HG03196 (cell line): ENCODE results near the gene PCDHB12.
"Not testable (repeated sequence)": the region's sequence is repeated elsewhere in the genome, so short reads cannot be mapped to it uniquely, and the experiment has no call there.

Experiments
- ATAC-seq: cut with Tn5 transposase; IDR thresholded peaks from one replicate; pipeline ENCODE4 v1.9.1; 2021; ENCODE audit not compliant: unreplicated experiment

The PCDHB12 gene

DNA sequence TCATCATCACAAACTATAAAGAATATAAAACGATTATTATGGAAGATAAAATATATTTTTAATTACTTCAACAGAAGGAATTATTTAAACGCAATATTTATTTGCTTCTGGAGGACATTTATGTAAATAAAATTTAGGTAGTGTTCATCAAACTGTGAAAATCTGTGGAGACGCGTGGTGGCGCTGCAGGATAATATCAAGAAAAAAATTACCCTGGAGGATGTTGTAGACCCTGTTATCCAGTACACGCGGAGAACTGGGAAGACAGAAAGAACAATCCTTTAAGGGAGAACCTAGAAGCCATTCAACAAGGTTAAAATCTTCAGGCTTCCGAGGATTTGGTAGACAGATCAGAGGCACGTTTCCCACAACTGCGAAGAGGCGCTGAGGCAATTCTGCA, at the start of gene PCDHB12:
PCDHB12 (plus strand) TSS at position 242 of the 400 bp plus-strand sequence. CDS start 189 bp downstream, outside the sequence.
- no peak for ATAC-seq

DNA sequence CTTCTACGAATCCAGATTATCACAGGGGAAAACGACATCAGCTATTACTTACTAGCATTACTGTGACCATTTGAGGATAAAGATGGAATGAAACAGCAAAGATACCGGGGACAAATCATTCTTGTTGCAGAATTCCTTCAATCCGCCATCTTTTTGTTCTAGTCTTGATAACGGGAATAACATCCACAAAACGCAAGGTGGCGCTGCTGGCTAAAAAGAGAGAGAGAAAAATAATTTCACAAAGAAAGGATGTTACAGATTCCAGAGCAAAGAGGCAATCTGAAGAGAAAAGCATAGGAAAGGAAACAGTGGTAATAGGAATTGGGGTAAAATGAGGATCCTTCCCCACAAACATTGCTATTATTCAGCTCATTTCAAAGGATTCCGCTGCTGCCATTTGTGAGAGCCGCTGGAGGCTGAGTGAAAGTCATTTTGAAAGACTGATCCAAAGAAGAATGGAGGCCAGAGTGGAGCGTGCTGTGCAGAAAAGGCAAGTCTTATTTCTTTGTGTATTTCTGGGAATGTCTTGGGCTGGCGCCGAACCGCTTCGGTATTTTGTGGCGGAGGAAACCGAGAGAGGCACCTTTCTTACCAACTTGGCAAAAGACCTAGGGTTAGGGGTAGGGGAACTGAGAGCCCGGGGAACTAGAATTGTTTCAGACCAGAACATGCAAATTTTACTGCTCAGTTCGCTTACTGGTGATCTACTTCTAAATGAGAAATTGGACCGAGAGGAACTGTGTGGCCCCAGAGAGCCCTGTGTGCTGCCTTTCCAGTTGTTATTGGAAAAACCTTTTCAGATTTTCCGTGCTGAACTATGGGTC, 35.9 kb upstream of the PCDHB12 start, which contains the start of gene PCDHB7:
PCDHB7 (plus strand) TSS at position 264 of the 824 bp plus-strand sequence; CDS start at position 456, 192 bp downstream.
- ATAC-seq = no peak

DNA sequence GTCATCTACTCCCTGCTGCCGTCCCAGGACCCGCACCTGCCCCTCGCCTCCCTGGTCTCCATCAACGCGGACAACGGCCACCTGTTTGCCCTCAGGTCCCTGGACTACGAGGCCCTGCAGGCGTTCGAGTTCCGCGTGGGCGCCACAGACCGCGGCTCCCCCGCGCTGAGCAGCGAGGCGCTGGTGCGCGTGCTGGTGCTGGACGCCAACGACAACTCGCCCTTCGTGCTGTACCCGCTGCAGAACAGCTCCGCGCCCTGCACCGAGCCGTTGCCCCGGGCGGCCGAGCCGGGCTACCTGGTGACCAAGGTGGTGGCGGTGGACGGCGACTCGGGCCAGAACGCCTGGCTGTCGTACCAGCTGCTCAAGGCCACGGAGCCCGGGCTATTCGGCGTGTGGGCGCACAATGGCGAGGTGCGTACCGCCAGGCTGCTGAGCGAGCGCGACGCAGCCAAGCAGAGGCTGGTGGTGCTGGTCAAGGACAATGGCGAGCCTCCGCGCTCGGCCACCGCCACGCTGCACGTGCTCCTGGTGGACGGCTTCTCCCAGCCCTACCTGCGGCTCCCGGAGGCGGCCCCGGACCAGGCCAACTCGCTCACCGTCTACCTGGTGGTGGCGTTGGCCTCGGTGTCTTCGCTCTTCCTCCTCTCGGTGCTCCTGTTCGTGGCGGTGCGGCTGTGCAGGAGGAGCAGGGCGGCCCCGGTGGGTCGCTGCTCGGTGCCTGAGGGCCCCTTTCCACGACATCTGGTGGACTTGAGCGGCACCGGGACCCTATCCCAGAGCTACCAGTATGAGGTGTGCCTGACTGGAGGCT, 34.0 kb upstream of the PCDHB12 start:
- ATAC-seq = not testable (repeated sequence)

DNA sequence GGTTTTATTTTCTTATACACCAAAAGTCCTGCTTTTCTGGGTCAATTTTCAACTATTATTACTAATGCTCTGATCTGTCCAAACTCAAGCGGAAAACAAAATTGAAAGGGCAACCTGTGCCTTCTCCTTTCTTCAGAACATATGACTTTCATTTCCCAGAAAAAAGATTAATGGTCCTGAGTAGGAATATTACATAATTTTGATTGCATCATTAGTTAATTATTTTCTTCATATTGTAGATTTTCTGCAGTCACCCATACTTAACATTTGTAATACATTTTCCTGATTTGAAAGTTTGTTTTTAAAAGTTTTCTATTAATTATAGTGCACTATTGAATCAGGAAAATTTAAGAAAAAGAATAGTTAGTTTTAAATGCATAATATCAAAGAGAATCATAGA, 32.6 kb upstream of the PCDHB12 start:
- ATAC-seq = no peak

DNA sequence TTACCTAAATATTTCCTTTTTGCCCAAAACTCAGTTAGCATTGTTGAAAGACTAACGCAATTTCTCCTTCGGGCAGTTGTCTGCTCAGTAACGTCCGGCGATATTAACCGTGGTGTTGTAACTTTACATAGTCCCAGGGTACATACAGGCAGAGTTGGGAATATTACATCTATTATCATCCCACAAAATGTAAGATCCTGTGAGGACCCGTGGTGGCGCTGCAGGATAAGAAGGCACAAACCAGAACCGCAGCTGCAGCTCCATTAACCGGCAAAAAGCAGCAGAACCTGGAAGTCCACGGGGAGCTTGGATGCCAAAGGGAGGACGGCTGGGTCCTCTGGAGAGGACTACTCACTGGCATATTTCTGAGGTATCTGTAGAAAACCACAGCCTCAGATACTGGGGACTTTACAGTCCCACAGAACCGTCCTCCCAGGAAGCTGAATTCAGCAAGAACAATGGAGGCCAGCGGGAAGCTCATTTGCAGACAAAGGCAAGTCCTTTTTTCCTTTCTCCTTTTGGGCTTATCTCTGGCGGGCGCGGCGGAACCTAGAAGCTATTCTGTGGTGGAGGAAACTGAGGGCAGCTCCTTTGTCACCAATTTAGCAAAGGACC, 30.8 kb upstream of the PCDHB12 start, which contains the start of gene PCDHB8:
PCDHB8 (plus strand) TSS at position 214 of the 615 bp plus-strand sequence; CDS start at position 459, 245 bp downstream.
- not testable (repeated sequence) for ATAC-seq

DNA sequence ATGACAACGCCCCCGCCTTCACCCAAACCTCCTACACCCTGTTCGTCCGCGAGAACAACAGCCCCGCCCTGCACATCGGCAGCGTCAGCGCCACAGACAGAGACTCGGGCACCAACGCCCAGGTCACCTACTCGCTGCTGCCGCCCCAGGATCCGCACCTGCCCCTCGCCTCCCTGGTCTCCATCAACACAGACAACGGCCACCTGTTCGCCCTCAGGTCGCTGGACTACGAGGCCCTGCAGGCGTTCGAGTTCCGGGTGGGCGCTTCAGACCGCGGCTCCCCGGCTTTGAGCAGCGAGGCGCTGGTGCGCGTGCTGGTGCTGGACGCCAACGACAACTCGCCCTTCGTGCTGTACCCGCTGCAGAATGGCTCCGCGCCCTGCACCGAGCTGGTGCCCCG, 29.1 kb upstream of the PCDHB12 start:
- not testable (repeated sequence) for ATAC-seq

DNA sequence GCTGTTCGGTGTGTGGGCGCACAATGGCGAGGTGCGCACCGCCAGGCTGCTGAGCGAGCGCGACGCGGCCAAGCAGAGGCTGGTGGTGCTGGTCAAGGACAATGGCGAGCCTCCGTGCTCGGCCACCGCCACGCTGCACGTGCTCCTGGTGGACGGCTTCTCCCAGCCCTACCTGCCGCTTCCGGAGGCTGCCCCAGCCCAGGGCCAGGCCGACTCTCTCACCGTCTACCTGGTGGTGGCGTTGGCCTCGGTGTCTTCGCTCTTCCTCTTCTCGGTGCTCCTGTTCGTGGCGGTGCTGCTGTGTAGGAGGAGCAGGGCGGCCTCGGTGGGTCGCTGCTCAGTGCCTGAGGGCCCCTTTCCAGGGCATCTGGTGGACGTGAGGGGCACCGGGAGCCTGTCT, 28.6 kb upstream of the PCDHB12 start:
- ATAC-seq = not testable (repeated sequence)

DNA sequence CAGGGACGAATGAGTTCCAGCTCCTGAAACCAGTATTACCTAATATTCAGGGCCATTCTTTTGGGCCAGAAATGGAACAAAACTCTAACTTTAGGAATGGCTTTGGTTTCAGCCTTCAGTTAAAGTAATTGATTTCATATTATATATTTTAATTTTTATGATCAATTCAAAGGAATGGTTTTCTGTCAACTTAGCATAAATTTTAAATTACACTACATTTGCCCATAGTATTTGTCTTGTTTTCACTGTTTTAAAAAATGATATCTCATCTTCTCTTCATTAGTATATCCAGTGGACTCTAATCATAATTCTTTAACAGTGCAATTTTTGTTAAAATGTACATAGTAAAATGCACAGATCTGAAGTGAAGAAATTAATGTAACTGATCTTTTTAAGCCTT, 28.2 kb upstream of the PCDHB12 start:
- ATAC-seq = no peak

DNA sequence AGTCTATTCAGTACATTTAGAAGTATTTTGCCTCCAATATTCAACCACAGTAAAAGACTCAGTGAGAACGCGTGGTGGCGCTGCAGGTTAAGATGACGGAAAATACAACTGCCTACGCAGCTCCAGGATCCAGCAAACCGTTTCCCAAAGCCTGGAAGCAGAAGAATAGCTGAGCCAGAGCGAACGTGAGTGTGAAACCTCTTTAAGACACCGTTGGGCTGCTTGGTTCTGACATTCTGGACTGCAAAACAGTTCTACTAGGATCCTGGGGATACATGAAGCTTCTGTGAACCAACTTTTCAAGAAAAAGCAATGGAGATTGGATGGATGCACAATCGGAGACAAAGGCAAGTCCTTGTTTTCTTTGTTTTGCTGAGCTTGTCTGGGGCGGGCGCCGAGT, 26.3 kb upstream of the PCDHB12 start, which contains the start of gene PCDHB16:
PCDHB16 (plus strand) TSS at position 140 of the 400 bp plus-strand sequence; CDS start at position 313, 173 bp downstream.
- ATAC-seq = no peak

DNA sequence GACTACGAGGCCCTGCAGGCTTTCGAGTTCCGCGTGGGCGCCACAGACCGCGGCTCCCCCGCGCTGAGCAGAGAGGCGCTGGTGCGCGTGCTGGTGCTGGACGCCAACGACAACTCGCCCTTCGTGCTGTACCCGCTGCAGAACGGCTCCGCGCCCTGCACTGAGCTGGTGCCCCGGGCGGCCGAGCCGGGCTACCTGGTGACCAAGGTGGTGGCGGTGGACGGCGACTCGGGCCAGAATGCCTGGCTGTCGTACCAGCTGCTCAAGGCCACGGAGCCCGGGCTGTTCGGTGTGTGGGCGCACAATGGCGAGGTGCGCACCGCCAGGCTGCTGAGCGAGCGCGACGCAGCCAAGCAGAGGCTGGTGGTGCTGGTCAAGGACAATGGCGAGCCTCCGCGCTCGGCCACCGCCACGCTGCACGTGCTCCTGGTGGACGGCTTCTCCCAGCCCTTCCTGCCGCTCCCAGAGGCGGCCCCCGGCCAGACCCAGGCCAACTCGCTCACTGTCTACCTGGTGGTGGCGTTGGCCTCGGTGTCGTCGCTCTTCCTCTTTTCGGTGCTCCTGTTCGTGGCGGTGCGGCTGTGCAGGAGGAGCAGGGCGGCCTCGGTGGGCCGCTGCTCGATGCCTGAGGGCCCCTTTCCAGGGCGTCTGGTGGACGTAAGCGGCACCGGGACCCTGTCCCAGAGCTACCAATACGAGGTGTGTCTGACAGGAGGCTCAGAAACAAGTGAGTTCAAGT, 24.2 kb upstream of the PCDHB12 start:
- not testable (repeated sequence) for ATAC-seq

DNA sequence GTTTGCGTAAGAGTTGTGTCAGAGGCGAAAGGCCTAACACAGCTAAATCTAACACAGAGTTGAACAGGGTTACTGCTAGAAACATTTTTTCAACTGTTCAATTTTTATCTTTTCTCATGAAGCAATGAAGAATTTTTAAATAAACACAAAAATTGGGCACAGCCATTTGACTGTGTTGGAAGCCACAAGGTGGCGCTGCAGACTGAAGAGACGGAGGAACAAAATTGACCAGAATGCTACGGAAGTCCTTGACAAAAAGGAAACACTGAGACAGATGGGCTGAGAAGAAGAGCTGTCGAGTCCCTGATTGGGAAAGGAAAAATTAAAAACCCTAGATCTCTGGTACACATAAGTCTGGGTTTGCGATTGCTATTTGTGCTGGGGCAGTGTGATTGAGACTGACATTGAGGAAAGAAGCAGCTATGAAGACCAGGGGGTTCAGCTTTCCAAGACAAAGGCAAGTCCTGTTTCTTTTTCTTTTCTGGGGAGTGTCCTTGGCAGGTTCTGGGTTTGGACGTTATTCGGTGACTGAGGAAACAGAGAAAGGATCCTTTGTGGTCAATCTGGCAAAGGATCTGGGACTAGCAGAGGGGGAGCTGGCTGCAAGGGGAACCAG, 21.5 kb upstream of the PCDHB12 start, which contains the start of gene PCDHB9:
PCDHB9 (plus strand) TSS at position 265 of the 616 bp plus-strand sequence; CDS start at position 423, 158 bp downstream.
- no peak for ATAC-seq

DNA sequence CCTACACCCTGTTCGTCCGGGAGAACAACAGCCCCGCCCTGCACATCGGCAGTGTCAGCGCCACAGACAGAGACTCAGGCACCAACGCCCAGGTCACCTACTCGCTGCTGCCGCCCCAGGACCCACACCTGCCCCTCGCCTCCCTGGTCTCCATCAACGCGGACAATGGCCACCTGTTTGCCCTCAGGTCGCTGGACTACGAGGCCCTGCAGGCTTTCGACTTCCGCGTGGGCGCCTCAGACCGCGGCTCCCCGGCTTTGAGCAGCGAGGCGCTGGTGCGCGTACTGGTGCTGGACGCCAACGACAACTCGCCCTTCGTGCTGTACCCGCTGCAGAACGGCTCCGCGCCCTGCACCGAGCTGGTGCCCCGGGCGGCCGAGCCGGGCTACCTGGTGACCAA, 19.8 kb upstream of the PCDHB12 start:
- ATAC-seq = not testable (repeated sequence)

DNA sequence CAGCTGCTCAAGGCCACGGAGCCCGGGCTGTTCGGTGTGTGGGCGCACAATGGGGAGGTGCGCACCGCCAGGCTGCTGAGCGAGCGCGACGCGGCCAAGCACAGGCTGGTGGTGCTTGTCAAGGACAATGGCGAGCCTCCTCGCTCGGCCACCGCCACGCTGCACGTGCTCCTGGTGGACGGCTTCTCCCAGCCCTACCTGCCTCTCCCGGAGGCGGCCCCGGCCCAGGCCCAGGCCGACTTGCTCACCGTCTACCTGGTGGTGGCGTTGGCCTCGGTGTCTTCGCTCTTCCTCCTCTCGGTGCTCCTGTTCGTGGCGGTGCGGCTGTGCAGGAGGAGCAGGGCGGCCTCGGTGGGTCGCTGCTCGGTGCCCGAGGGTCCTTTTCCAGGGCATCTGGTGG, 19.4 kb upstream of the PCDHB12 start:
- ATAC-seq = not testable (repeated sequence)

DNA sequence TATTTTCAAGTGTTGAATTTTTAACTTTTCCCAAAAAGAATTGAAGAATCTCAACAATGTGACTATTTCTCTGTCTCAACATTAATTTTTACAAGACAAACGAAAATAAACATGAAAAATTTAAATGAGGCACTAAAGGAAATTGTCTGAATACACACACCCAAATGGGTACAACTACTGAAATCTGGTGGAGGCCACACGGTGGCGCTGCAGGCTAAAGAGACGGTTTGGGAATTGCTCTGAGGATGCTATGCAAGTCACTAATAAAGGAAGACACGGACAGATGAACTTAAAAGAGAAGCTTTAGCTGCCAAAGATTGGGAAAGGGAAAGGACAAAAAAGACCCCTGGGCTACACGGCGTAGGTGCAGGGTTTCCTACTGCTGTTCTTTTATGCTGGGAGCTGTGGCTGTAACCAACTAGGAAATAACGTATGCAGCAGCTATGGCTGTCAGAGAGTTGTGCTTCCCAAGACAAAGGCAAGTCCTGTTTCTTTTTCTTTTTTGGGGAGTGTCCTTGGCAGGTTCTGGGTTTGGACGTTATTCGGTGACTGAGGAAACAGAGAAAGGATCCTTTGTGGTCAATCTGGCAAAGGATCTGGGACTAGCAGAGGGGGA, 16.3 kb upstream of the PCDHB12 start, which contains the start of gene PCDHB10:
PCDHB10 (plus strand) TSS at position 244 of the 616 bp plus-strand sequence; CDS start at position 444, 200 bp downstream.
- ATAC-seq = no peak

DNA sequence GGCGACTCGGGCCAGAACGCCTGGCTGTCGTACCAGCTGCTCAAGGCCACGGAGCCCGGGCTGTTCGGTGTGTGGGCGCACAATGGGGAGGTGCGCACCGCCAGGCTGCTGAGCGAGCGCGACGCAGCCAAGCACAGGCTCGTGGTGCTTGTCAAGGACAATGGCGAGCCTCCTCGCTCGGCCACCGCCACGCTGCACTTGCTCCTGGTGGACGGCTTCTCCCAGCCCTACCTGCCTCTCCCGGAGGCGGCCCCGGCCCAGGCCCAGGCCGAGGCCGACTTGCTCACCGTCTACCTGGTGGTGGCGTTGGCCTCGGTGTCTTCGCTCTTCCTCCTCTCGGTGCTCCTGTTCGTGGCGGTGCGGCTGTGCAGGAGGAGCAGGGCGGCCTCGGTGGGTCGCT, 14.2 kb upstream of the PCDHB12 start:
- not testable (repeated sequence) for ATAC-seq

DNA sequence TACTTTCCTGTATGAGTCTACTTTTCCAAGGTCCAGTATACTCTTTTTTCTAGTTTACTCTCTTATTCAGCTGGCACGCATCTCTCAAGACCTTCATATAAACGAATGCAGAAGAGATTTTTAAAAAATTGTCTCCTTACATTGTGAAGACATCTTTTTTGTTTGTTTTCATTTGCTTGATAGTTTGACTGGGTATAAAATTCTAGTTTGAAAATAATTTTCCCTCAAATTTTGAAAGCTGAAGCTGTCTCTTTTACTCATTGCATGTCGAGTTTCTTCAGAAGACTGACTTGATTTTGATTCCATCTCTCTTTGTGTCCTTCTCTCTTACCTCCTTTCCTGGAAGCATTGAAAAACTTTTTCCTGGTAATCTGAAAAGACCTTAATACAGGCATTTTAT, 12.2 kb upstream of the PCDHB12 start:
- ATAC-seq = no peak

DNA sequence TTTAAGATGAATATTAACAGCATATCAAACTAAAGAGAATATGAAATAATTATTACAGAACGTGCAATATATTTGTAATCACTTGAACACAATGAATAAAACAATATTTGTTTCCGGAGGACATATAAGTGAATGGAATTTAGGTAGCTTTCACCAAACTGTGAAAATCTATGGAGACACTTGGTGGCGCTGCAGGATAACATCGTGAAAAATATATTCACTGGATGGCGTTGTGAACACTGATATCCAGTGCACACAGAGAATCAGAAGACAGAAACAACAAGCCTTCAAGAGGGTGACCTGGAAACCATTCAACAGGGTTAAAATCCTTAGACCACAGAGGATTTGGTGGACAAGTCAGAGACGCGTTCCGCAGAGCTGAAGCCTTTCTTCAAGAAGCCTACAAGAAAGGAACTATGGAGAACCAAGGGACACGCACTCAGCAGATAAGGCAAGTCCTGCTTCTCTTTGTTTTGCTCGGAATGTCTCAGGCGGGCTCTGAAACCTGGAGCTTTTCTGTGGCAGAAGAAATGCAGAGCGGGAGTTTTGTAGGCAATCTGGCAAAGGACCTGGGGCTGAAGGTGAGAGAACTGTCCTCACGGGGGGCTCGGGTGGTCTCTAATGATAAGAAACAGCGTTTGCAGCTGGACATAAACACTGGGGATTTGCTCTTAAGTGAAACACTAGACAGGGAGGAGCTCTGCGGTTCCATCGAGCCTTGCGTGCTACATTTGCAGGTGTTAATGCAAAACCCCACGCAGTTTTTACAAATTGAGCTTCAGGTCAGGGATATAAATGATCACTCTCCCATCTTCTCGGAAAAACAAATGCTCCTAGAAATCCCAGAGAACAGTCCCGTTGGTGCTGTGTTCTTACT, 8.9 kb upstream of the PCDHB12 start, which contains the start of gene PCDHB11:
PCDHB11 (plus strand) TSS at position 269 of the 877 bp plus-strand sequence; CDS start at position 417, 148 bp downstream.
- ATAC-seq = no peak

DNA sequence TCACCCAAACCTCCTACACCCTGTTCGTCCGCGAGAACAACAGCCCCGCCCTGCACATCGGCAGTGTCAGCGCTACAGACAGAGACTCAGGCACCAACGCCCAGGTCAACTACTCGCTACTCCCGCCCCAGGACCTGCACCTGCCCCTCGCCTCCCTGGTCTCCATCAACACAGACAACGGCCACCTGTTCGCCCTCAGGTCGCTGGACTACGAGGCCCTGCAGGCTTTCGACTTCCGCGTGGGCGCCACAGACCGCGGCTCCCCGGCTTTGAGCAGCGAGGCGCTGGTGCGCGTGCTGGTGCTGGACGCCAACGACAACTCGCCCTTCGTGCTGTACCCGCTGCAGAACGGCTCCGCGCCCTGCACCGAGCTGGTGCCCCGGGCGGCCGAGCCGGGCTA, 7.4 kb upstream of the PCDHB12 start:
- not testable (repeated sequence) for ATAC-seq
